Measurements from ENCODE around the gene FCHSD2. TPM values are rescaled to one million over a fixed set of nuclear protein-coding genes. Genes with fewer than 3 reads are reported as not detected.

Gene FCHSD2
- total and polyA plus RNA-seq, 2 of the 8 experiments (the other 6 are each of a cell fraction or from before 2014, with no cell fraction given) = 4.1 to 7.8 TPM

DNA sequence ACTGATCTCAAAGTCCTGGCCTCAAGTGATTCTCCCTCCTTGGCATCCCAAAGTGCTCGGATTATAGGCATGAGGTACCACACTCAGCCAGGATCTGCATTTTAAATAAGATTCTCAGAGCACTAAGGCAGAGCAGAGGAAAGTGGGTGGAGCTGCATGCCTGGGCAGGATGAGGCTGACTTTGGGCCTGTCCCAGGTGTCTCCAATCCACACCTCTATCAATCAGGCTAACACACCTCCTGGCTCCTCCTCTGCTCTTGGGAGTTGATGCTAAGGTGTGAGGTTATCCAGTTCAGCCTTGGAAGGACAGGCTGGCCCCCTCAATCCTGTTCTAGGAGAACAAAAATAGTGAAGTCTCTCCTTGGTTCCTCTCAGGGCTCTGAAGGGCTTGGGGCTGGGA, 45.7 kb upstream of the FCHSD2 start:
- Histone ChIP-seq H4K8ac (ENCODE audit: extremely low read depth, insufficient read depth, low read length) (no peak overlapping the region), H3K4me1 (replicated peaks in 1 of 4; ENCODE audit: control insufficient read depth in 3 of 4, insufficient read depth in 4 of 4, low read length in 3 of 4) (no peaks in the 10 kb centered on the region), H2BK5ac (ENCODE audit: low read depth, low read length) (peak overlapping the region; percentile 35; the same call in 1 of the 2 replicates), H3K4ac (replicated peaks; ENCODE audit: insufficient read length, low read depth, low read length) (no peak overlapping the region), H4K5ac (ENCODE audit: insufficient read length, low read depth, low read length) (no peak overlapping the region), H3K14ac (ENCODE audit: insufficient read length) (no peak overlapping the region), H3K23me2 (ENCODE audit: low read depth, low read length) (no peaks in the 10 kb centered on the region), H3K23ac (ENCODE audit: insufficient read length) (no peak overlapping the region), H3K4me2 (ENCODE audit: insufficient read depth in 1 of 2, low read depth in 2 of 2, low read length in 2 of 2) (no peak overlapping the region), H2BK20ac (ENCODE audit: low read length) (no peak overlapping the region), H2BK15ac (ENCODE audit: low read length) (no peak overlapping the region), H3K79me1 (ENCODE audit: low read depth, low read length) (no peaks in the 10 kb centered on the region), H2BK12ac (ENCODE audit: low read depth, low read length) (no peak overlapping the region), H3K27ac (ENCODE audit: low read depth, low read length) (no peak overlapping the region), H3K79me2 (ENCODE audit: control insufficient read depth in 1 of 2, insufficient read depth in 2 of 2, low read length in 2 of 2) (no peaks in the 10 kb centered on the region), H3K56ac (replicated peaks; ENCODE audit: insufficient read length, low read depth, low read length) (no peak overlapping the region), H2AFZ (ENCODE audit: low read length) (no peak overlapping the region), H3K18ac (ENCODE audit: extremely low read depth, low read length) (no peak overlapping the region; the same call in 1 of the 2 replicates), H3K9ac (replicated peaks in 1 of 4; ENCODE audit: extremely low read depth in 1 of 4, low read depth in 3 of 4, low read length in 3 of 4) (no peak overlapping the region), H2AK5ac (ENCODE audit: low read depth, low read length) (peak overlapping the region; percentile 53; the same call in 1 of the 2 replicates), H3K4me3 (ENCODE audit: extremely low read depth in 1 of 4, insufficient read depth in 2 of 4, low read depth in 3 of 4, low read length in 4 of 4) (no peak overlapping the region), H3K36me3 (ENCODE audit: control insufficient read depth in 2 of 4, insufficient read depth in 4 of 4, low read length in 3 of 4) (no peaks in the 10 kb centered on the region), H3K9me3 (ENCODE audit: insufficient read depth in 2 of 2, low read depth in 1 of 2, low read length in 1 of 2) (no peaks in the 10 kb centered on the region), H4K91ac (replicated peaks; ENCODE audit: insufficient read length, low read length) (no peak overlapping the region), H4K20me1 (replicated peaks in 1 of 2; ENCODE audit: control insufficient read depth in 1 of 2, insufficient read depth in 2 of 2, low read length in 2 of 2) (no peaks in the 10 kb centered on the region), H2BK120ac (replicated peaks; ENCODE audit: low read depth, low read length) (no peak overlapping the region), H3K27me3 (replicated peaks in 1 of 4; ENCODE audit: control insufficient read depth in 3 of 4, extremely low read depth in 1 of 4, insufficient read depth in 3 of 4, low read length in 3 of 4) (no peaks in the 10 kb centered on the region)
- ChIA-PET POLR2A (ENCODE audit: partially characterized antibody) (interaction anchor here (0.6 kb wide), 1 partner anchor 422 kb away, joined by 4 read pairs; no protein-coding TSS in a partner anchor), CTCF (ENCODE audit: partially characterized antibody) (interaction anchor here (0.8 to 14.5 kb wide), 12 partner anchors 10 to 356 kb away, joined by 3 to 451 read pairs (median 4); no protein-coding TSS in a partner anchor)
- 67% methylated on average over 1 of the region's 1 CpG; no CpG with 5 or more reads in 1 of the 2 experiments for WGBS, 2 experiments (ENCODE audit: extremely low coverage in 1 of 2, insufficient coverage in 1 of 2, insufficient read length in 1 of 2, insufficient replicate concordance in 2 of 2, low coverage in 1 of 2, low lambda C conversion rate in 2 of 2, missing lambda C conversion rate in 1 of 2)
- DNase-seq (ENCODE audit: low read depth in 1 of 2, low spot score in 2 of 2) (no peak), FAIRE-seq (no peak)
- no peak for TF ChIP-seq GTF2F1 (IDR thresholded peaks at IDR 0.05; ENCODE audit: borderline replicate concordance, low read depth, low read length)
- no peak for TF ChIP-seq POLR2A (IDR thresholded peaks at IDR 0.05; ENCODE audit: control extremely low read depth in 1 of 2, low read depth in 2 of 2, low read length in 2 of 2)
- no peak for TF ChIP-seq POU5F1 (IDR thresholded peaks at IDR 0.05; ENCODE audit: low read depth, low read length)
- TF ChIP-seq TCF12 (IDR thresholded peaks at IDR 0.05; ENCODE audit: low read depth, low read length) = peak; percentile 74; the same call in 1 of the 2 replicates
- TF ChIP-seq MAFK (IDR thresholded peaks at IDR 0.05; ENCODE audit: low read depth, low read length) = no peak
- TF ChIP-seq SIRT6 (IDR thresholded peaks at IDR 0.05; ENCODE audit: low read length) = no peak
- no peak for TF ChIP-seq SP2 (IDR thresholded peaks at IDR 0.05; ENCODE audit: low read length)
- TF ChIP-seq KDM5A (IDR thresholded peaks at IDR 0.05; ENCODE audit: low read length) = no peak
